Kidney epithelial cell (primary cell): ENCODE results near the gene ZNF275. TPM values are rescaled to one million over a fixed set of nuclear protein-coding genes. Genes with fewer than 3 reads are reported as not detected.
A peak's percentile ranks its signal among the peaks of the same experiment; 100 is the strongest.

ENCODE experiments used
- DNase-seq: peaks from one replicate; pipeline ENCODE4 v3.0.0-alpha.2; 2010; ENCODE audit warnings: low read depth
- H3K27me3 ChIP-seq: 2 replicates; pipeline ENCODE4 v1.6.0; 2011; ENCODE audit warnings: low read length; ENCODE audit not compliant: control insufficient read depth, insufficient read depth
- H3K36me3 ChIP-seq: 2 replicates; pipeline ENCODE4 v1.5.1; 2011; ENCODE audit warnings: low read length; ENCODE audit not compliant: control insufficient read depth, insufficient read depth
- H3K4me3 ChIP-seq: 2 replicates; pipeline ENCODE4 v1.5.1; 2011; ENCODE audit warnings: low read depth, mild to moderate bottlenecking, control low read depth, low read length
- CTCF ChIP-seq: IDR thresholded peaks from 2 replicates; pipeline ENCODE4 v1.5.1; 2011; ENCODE audit warnings: mild to moderate bottlenecking, moderate library complexity, low read length, control low read depth, inconsistent platforms; ENCODE audit not compliant: insufficient read depth, poor library complexity, severe bottlenecking
- total RNA-seq: library from RNA; depleted of rRNA; stranded (reverse); fragments of >200 nt; gene quantifications from 2 replicates; pipeline ENCODE4 v1.2.3, GENCODE V29; 2015

The ZNF275 gene
- total RNA-seq, 1 donor from 2014 or later = 10.5 TPM

GRCh38 chrX:153378607-153379006 lies 44.7 kb downstream of the ZNF275 start:
- DNase-seq = no peak
- Histone ChIP-seq H3K36me3 (no peaks in the 10 kb centered on the region), H3K27me3 (no peaks in the 10 kb centered on the region), H3K4me3 (no peak overlapping the region)
- no peak for TF ChIP-seq CTCF

GRCh38 chrX:153379508-153379907 lies 45.6 kb downstream of the ZNF275 start:
- Histone ChIP-seq H3K27me3 (no peaks in the 10 kb centered on the region), H3K36me3 (no peaks in the 10 kb centered on the region), H3K4me3 (no peak overlapping the region)
- no peak for DNase-seq
- TF ChIP-seq CTCF = no peak

DNA sequence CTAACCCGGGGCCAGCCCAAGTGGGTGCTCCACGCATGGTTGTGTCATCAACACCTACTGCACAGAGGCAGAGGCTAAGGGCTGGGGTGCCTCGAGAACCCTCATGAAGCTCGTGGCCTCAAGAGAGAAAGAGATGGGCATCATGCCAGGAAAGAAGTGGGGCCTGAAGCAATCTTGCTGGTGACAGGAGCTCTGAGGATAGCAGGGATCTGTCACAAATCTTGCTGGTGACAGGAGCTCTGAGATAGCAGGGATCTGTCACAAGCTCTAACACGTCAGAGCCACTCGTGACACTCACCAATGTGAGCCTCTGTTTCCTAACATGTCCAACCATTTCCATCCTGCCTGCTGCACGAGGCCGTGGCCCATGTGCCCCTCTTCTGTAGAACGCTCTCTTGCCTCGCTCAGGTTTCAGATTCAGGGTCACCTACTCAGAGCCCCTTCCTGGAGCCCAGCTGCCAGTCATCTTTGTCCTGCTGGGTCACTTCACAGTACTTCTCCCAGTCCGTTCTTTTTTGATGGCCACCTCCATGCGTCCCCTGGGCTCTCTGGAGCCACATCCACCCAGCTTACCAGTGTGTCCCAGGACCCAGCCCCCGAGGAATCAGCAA lies 46.1 kb downstream of the ZNF275 start:
- Histone ChIP-seq H3K4me3 (no peak overlapping the region), H3K27me3 (no peaks in the 10 kb centered on the region), H3K36me3 (no peaks in the 10 kb centered on the region)
- no peak for DNase-seq
- TF ChIP-seq CTCF = no peak

DNA sequence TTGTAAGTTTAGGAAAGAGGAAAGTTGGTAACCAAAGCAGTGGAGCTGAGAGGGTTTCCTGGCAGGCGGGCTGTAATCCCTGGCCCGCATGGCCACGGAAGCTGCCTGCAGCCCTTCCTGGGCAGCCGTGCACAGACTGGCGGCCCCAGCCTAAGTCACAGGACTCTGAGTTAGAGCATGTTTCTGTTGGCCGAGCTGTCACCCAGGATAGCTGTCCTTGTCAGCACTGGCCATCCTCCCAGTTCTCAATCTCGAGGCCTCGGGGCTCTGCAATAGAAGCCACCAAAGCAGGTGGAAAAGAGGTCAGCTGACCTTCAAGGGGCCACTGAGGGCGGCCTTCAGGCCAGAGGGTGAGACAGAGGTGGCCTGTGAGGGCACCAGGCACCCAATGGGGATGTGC lies 46.7 kb downstream of the ZNF275 start:
- DNase-seq = no peak
- H3K4me3 ChIP-seq = no peak overlapping the region

DNA sequence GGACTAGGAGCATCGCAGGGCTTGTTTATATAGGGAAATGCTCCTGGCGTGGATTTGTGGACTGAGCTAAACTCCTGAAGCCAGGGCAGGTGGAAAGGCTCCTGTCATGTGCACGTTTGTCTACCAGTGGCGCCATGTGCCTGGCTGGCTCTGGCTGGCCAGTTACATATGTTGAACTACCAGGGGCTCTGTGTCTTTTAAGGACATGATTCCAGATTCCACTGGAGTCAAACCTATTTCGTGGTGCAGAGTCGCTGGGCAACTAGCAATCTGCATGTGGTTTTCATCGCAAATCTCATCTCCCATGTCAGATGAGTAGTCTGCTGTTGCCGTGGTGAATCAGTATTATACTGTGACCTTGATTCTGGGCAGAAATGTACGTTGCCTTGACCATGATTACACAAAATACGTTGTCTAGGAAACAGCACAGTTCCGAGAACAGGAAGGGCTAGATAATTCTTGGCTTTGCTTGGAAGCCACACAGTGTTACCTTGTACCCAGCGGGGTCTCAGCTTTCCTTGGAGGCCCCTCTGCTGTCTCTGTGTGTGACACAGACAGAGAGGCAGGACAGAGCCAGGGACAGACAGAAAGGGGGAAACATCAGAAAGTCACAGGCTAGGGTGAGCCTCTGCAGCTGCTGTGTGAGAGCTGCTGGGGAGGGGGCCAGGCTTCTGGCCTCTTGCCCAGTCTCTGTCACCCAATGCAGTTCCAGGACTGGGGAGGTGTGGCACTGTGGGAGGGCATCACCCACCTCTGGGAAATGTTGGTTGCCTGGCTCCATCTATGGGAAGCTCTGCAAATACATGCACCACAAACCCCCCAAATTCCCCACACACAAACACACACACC lies 48.0 kb downstream of the ZNF275 start:
- no peak for TF ChIP-seq CTCF
- peak; percentile 19 for DNase-seq
- no peaks in the 10 kb centered on the region for H3K36me3 ChIP-seq
- H3K4me3 ChIP-seq = no peak overlapping the region
- no peaks in the 10 kb centered on the region for H3K27me3 ChIP-seq

More for the DNA sequence above, 46.7 kb downstream of the ZNF275 start:
- Histone ChIP-seq H3K36me3 (no peaks in the 10 kb centered on the region), H3K27me3 (no peaks in the 10 kb centered on the region)
- TF ChIP-seq CTCF = no peak
